Stimulated activated CD8-positive, alpha-beta memory T cell treated with anti-CD3 and anti-CD28 coated beads, Interleukin-7, amount 100 ng/mL, for 4 hours (primary cell): Measurements from ENCODE around the gene GASK1A.

Experiments used
- DNase-seq, 2 donors: peaks; one replicate each; pipeline ENCODE4 v3.0.0-alpha.2; 2020; ENCODE audit warnings: low read depth in 2 of 2

GASK1A gene

DNA sequence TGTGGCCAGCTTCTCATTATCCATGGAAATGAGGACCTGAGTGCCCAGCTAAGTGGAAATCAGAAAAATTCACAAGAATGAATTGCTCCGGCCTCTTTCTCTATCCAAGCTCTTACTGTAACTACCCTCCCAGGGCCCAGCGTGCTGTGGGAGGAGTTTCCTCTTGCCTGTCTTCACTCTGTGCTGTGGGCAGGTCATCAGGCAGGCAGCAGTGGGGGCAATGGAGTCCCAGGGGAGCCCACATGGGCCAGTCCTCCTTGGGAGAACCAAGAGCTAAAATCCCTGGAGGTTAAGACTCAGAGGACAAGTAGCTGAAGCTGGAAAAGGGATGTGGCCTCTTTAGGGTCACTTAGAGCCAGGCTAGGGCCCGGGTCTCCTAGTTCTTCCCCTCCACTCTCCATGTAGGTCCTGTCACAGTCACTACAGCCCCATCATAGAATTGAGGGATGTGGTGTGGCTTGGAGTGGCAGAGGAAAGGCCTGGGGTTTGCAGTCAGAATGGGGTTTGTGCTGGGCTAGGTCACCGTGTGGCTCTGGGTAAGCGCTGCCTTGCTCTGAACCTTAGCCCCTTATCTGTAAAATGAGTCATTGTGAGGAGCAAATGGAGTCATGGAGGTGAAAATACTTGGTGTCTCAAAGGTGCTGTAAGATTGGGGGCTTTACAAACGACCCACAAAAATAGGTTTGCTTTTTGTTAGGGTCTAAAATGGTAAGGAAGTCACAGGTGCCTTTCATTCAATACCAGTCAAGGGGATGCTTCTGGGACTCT lies 3.7 kb downstream of the GASK1A start:
- no peak for DNase-seq

DNA sequence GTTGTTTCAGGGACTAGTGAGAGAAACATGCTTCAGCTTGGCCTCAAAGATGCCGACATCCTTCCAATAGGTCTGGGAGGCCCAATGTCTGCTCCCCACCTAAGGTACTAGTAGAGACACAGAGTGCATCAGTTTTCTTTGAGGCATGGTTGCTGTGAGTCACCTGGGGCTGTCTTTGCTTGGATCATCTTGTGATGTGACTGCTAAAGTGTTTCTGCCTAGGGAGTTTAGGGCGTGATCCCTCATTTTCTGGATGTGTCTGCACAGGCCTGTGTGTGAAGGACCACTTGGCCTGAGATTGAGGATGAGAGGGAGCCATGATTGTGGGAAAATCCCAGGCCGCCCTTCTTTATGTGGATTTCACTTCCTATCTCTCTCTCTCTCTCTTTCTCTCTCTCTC lies 4.8 kb downstream of the GASK1A start:
- DNase-seq, result no peak

GRCh38 chr3:42984701-42985100 lies 5.6 kb downstream of the GASK1A start:
- DNase-seq, result no peak

- DNase-seq, result no peak
Measured at GRCh38 chr3:42988097-42988496, 9.0 kb downstream of the GASK1A start.

DNA sequence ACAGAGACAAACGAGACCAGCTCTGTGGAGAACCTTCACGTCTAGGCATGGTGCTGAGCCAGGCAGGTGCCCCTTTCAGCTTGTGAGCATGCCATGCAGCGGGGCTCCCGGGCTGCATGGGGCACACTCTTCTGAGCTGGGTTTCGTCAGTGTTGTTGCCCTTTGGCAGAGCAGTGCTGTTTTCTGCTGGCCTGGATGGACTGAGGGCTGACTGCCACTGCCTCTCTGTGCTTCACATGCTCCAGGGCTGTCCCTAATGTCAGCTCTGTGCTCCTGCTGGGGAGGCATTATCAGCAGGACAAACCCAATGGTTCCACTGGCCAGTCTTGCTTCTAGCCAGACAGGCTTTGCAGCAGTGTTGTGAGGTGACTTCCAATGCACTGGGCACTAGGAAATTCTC lies 9.5 kb downstream of the GASK1A start:
- DNase-seq, result no peak

- no peak for DNase-seq
Measured at GRCh38 chr3:42991341-42992315, 12.5 kb downstream of the GASK1A start.

GRCh38 chr3:42994595-42994994 lies 15.5 kb downstream of the GASK1A start:
- DNase-seq, result no peak

- DNase-seq, result no peak
Measured at GRCh38 chr3:42996021-42996420, 16.9 kb downstream of the GASK1A start.

GRCh38 chr3:42996633-42997075 lies 17.5 kb downstream of the GASK1A start:
- DNase-seq, result no peak

DNA sequence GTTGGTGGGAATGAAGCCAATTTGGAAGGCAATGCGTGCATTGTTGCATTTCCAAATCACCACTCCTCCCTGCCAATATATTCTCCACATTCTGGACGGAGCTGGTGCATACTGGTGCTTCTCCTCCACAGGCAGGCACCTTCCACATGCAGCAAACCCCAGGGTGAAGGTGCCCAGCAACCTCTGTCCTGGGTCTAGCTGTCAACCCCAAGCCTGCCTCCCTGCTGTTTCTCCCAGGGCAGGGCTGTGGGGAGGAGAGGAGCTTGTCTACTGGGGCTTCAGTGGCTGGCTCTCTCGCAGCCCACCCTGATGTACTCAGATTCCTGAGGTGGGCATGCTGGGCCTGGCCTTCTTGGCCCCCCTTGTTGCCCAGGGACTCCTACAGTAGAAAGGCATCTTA lies 20.1 kb downstream of the GASK1A start:
- DNase-seq, result no peak

DNA sequence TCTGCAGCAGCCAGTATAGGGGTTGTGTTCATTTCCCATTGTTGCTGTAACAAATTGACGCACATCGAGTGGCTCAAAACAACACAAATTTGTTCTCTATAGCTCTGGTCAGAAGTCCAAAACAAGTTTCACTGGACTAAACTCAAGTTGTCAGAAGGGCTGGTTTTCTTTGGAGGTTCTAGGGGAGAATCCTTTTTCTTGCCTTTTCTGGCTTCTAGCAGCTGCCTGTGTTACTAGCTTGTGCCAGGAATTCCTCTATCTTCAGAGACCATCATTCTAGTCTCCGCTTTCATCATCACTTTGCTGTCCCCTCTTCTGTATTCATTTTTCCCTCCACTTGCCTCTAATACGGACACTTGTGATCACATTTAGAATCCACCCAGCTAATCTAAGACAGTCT lies 20.5 kb downstream of the GASK1A start:
- DNase-seq, result no peak

DNA sequence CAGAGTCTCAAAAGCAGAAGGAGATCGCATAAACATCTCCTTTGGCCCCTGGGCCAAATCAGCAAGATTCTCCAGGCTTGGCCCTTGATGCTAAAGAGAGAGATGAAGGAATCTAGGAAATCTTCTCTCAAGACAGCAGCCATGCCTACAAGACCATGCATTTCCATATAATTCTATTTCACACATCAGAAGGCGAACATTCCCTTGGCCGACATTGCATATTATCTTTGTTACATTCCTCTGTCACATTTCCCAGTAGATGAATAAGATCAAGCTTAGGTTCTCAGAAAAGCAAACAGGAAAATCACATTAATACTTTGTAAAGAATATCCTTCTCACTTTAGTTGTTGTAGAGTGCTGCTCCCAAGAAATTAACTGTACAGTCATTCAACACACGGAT lies 21.3 kb downstream of the GASK1A start:
- no peak for DNase-seq

GRCh38 chr3:43001094-43001553 lies 22.0 kb downstream of the GASK1A start:
- no peak for DNase-seq

DNA sequence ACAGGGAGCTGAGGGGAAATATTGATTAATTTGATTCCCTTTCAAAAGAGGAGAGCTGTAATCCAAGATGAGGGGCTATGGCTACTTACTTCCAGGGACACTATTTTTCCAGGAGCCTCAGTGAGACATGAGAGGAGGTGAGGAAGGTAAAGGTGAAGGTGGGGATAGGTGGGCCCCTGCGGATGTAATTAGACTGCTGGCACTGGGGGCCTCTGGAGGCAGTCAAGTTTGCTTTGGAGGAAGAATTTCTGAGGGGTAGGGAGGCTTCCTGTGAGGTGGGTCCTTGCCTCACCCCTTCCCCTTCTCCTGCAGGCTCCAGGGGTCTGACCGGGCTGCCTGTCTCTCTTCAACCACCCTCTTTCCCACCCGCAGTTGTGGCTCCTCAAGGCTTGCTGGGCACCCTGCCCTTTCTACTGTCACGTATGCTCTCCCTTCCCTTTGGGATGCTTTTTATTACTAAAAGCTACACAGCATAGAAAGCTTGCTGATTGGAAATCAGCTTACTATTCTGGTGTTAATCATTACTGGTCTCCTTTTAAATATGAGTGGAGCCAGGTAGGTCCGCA lies 22.5 kb downstream of the GASK1A start:
- DNase-seq, result no peak

DNA sequence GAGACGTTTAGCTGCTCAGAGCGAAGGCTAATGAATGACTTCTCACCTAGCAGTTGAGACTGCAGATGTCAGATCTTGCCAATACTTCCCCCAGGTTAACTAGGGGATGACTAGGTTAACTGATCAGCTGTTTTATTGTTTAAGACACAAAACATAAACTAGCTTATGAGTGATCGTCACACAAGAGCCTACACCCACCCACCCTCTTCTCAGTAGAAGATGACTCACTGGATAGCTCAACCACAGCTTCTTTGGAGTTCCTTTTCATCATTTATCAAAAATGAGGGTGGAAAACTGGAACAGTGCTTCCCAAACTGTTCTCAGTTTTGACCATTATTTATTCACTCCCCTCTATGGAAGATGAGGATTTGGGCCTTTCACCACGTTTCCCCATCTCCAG lies 25.2 kb downstream of the GASK1A start:
- DNase-seq, result no peak

DNA sequence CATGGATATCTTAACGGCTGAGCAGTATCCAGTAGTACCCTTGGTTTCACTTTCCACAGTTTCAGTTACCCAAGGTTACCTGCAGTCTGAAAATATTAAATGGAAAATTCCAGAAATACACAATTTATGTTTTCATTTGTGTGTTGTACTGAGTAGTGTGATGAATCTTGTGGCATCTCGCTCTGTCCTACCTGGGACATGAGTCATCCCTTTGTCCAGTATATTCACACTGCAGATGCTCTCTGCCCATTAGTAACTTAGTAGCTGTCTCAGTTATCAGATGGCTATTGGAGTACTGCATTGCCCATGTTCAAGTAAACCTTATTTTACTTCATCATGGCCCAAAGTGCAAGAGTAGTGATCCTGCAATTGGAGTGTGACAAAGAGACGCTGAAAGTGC lies 26.1 kb downstream of the GASK1A start:
- DNase-seq, result no peak

DNA sequence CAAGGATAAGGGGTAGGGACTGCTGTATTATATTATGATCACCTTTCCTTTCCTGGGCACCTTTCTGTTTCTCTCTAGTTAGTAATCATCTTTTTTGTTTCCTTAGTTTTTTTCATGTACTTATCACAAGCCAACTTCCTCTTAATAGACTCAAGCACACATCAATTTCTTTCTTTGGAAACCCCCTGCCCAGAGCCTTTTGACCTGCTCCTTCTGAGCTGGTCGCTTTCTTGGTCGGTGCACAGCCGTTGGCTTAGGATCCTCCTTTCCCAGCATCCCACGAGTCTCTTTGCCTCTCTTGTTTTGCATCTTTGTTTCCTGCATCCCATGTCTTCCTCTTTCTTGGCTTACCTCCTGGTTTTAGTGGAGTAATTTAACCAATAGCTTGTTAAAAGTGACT lies 26.9 kb downstream of the GASK1A start:
- no peak for DNase-seq

DNA sequence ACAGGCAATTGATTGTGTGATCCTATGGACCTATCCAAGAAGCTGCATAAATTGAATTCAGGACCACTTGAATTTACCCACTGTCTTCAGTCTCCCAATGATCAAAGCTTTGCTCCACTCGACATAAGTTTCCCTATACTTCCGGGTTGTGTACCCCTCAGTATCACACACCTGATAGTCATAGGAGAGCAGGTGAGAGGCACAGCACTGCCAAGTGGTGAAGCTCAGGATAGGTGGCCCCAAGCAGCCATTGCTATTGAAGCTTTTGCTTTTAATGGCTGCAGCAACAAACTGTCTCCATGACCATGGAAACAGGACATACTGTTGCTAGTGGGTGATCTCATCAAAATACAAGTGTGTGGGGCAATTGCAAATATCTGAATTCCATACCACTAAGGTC lies 27.7 kb downstream of the GASK1A start:
- DNase-seq, result no peak

DNA sequence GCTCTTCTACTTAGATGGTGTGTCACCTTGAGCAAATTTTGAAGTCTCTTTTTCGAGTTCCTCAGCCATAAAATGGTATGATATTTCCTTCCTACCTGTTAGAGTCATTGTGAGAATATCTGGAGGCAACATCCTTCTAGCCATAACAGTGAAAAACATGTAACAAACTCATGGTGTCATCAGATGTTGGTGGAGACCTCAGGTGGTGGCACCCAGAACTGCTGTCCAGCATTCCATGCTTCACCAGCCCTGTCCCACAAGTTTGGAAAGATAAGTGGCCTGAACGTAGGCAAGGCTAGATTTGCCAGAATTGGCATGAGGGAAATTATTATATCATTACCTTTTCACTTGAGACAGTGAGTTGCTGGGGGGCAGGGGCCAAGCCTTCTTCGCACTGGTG lies 30.4 kb downstream of the GASK1A start:
- DNase-seq, result no peak

DNA sequence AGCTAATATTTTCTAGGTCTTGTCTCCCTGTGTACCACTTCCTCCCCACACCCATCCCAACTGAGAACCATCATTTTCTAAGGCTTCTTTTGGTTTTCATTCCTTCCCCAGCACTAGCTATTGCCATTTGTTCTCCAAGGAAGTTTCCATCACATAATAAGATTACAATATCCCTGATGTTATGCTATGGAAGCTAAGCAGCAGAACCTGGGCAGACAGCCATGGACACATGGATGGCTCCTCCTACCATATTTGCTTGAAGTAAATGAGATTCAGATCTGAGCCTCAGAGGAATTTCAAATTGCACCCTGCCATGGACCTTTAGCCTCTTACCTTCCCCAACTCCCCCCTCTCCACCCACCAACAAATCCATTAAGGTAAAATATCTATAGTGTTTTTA lies 31.5 kb downstream of the GASK1A start:
- DNase-seq, result no peak

- DNase-seq, result no peak
Measured at GRCh38 chr3:43011638-43012037, 32.5 kb downstream of the GASK1A start.

DNA sequence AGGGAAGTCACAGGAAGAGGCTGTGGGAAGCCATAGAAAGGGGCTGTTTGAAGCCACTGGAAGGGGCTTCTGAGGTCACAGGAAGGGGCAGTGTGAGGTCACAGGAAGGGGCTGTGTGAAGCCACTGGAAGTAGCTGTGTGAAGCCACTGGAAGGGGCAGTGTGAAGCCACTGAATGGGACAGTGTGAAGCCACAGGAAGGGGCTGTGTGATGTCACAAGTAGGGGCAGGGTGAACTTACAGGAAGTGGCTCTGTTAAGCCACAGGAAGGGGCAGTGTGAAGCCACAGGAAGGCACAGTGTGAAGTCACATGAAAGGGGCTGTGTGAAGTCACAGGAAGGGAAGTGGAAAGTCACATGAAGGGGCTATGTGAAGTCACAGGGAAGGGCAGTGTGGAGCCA lies 33.1 kb downstream of the GASK1A start:
- no peak for DNase-seq
